Measurements from ENCODE around the gene FAM163B. TPM values are rescaled to one million over a fixed set of nuclear protein-coding genes. Genes with fewer than 3 reads are reported as not detected.

FAM163B gene
- total and polyA plus RNA-seq, 5 donors from 2014 or later, result not detected

DNA sequence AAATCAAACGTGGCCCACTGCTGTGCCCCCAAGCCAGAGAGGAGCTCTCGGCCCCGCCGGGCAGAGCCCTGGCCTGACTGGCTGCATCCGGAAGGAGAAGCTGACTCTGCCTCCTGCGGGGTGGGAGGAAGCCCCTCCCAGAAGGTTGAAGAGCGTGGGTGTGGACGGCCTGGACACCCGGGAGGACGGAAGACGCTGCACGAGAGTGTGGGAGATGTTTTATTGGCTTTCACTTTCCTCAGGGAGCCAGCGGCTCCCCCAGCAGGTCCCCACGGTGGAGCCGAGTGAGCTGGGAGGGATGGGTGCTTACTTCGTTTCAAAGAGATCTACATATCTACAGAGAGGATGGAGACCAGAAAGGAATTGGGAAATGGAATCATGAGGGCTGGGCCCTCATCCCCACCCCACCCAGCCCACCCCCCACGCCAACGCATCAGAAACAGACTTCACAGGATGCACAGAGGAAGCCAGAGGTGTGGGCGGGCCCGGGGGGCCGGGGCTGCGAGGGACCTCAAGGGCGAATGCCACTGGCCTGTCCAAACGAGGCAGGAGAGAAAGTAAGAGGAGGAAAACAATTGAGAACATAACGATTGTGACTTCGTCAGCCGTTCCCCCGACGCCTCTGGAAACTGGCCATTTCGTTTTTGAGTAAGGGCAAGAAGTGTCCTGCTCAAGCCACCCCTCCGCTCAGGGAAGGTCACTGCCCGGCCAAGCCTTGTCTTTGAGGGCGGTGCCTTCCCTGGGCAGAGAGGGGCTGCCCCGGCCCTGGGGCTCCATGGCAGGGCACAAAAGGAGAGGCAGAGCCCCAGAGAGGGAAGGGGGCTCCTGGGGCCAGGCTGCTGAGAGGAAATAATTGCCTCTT, 32.1 kb downstream of the FAM163B start:
- H3K27me3 Mint-ChIP-seq, result peaks cover 4% of the 10 kb centered on the region
- H3K4me1 Mint-ChIP-seq, result peaks cover 0 to 8% (median 0%) of the 10 kb centered on the region in 4 donors
- Histone ChIP-seq H3K36me3 (ENCODE audit: control insufficient read depth, insufficient read depth, low read length) (no peaks in the 10 kb centered on the region), H3K9me3 (ENCODE audit: control insufficient read depth in 2 of 2, low read length in 2 of 2) (no peaks in the 10 kb centered on the region), H3K27ac (ENCODE audit: insufficient read depth, low read length, poor library complexity, severe bottlenecking) (no peak overlapping the region), H3K27me3 (ENCODE audit: control insufficient read depth, insufficient read depth, low read length) (no peaks in the 10 kb centered on the region), H3K4me3 (ENCODE audit: low read depth, low read length) (no peak overlapping the region), H3K4me1 (ENCODE audit: control insufficient read depth, insufficient read depth, low read length, poor library complexity, severe bottlenecking) (no peaks in the 10 kb centered on the region)
- H3K27ac Mint-ChIP-seq, result no peak overlapping the region
- no peak overlapping the region for H3K4me3 Mint-ChIP-seq
- no peaks in the 10 kb centered on the region for H3K9me3 Mint-ChIP-seq
- DNase-seq (no peak), ATAC-seq (ENCODE audit: low read depth in 2 of 2) (no peak)
- H3K36me3 Mint-ChIP-seq, result no peaks in the 10 kb centered on the region

DNA sequence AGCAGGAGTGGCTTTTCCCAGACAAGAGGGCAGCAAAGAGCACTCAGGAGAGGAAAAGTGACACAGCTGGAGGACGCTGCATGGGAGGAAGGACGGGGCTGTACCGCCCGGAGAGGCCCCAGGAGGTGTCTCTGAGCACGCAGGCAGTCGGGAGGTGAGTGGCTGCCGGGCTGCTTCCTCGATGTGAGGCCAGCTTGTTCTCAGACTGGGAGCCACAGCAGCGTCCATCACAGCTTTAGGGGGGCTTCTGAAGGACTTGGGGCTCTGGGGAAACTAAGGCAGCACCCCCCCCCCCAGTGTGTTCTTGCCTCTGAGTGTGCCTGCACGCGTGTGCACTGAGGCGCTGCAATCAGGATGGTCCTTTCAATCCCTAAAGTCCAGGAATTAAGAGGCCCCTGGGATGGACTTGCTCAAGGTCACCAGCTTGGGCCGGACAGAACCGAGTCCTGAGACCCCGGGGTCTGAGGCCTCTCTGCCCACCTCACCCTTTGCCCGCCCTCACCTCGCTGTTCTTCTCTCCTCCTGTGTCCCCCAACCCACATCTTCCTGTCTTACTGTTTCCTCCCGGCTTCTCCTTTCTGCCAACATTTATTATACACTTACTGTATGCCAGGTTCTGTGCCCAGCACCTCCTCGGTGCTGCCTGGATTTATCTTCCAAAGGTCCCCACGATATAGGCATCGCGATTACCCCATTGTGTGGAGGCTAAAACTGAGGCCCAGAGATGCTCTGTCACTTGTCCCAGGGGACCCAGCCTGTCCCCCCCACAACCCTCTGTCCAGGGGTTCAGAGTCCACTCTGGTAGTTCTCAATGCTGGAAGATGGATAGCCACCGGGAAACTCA, 32.9 kb downstream of the FAM163B start:
- H3K27me3 ChIP-seq (ENCODE audit: control insufficient read depth, insufficient read depth, low read length), result no peaks in the 10 kb centered on the region
- H3K4me1 Mint-ChIP-seq, result peaks cover 0 to 8% (median 0%) of the 10 kb centered on the region in 4 donors
- H3K27ac Mint-ChIP-seq, result no peak overlapping the region

DNA sequence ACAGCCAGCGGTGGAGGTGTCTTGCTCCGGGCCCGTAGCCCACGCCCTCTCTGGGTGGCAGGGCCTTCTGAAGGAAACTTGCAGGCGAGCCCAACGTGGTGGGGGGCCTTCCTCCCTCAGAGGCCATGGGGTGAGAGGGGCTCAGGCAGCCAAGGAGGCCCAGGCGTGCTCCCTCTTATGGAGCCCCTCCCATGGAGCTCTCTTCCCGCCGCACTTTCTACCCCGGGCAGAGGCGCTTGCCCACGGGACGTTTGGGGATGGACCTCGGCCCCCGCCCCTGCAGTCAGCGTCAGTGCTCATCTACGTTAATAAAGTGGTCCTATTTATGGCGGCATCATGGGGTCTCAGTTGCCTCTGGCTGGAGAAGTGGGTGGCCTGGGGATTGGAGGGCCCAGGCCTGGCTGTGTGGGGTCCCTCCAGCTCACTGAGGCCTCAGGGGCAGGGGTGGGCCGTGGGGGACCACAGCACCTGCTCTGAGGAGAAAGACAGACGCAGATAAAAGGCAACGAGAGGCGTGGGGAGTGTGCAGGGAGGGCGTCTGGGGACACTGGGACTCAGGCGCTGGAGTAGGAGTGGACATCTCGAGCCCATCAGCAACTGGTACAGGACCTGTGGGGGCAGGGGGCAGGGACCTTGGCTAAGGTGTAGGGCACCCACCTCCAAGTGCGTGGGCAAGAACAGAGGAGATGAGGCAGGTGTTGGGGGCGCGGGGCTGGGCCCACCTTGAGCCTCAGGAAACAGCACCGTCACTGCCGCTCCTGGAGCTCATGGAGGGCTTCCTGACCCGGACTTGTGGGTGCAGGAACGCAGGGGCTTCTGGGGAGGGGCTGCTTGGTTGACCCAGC, 33.8 kb downstream of the FAM163B start:
- no peaks in the 10 kb centered on the region for H3K36me3 Mint-ChIP-seq
- ATAC-seq (ENCODE audit: low read depth in 2 of 2) (no peak), DNase-seq (no peak)
- Histone ChIP-seq H3K4me1 (ENCODE audit: control insufficient read depth, insufficient read depth, low read length, poor library complexity, severe bottlenecking) (no peaks in the 10 kb centered on the region), H3K27me3 (ENCODE audit: control insufficient read depth, insufficient read depth, low read length) (no peaks in the 10 kb centered on the region), H3K9me3 (ENCODE audit: control insufficient read depth in 2 of 2, low read length in 2 of 2) (no peaks in the 10 kb centered on the region), H3K4me3 (ENCODE audit: low read depth, low read length) (no peak overlapping the region), H3K36me3 (ENCODE audit: control insufficient read depth, insufficient read depth, low read length) (no peaks in the 10 kb centered on the region), H3K27ac (ENCODE audit: insufficient read depth, low read length, poor library complexity, severe bottlenecking) (no peak overlapping the region)
- H3K4me1 Mint-ChIP-seq, result peaks cover 0 to 8% (median 0%) of the 10 kb centered on the region in 4 donors
- no peak overlapping the region for H3K4me3 Mint-ChIP-seq
- H3K9me3 Mint-ChIP-seq, result no peaks in the 10 kb centered on the region
- no peak overlapping the region for H3K27ac Mint-ChIP-seq
- peaks cover under 1% of the 10 kb centered on the region for H3K27me3 Mint-ChIP-seq

More for the DNA sequence above, 32.9 kb downstream of the FAM163B start:
- Histone ChIP-seq H3K36me3 (ENCODE audit: control insufficient read depth, insufficient read depth, low read length) (no peaks in the 10 kb centered on the region), H3K9me3 (ENCODE audit: control insufficient read depth in 2 of 2, low read length in 2 of 2) (no peaks in the 10 kb centered on the region), H3K4me1 (ENCODE audit: control insufficient read depth, insufficient read depth, low read length, poor library complexity, severe bottlenecking) (no peaks in the 10 kb centered on the region), H3K4me3 (ENCODE audit: low read depth, low read length) (no peak overlapping the region), H3K27ac (ENCODE audit: insufficient read depth, low read length, poor library complexity, severe bottlenecking) (no peak overlapping the region)
- Mint-ChIP-seq H3K4me3 (no peak overlapping the region), H3K36me3 (no peaks in the 10 kb centered on the region), H3K9me3 (no peaks in the 10 kb centered on the region), H3K27me3 (peaks cover 4% of the 10 kb centered on the region)
- ATAC-seq (ENCODE audit: low read depth in 2 of 2) (no peak), DNase-seq (no peak)

DNA sequence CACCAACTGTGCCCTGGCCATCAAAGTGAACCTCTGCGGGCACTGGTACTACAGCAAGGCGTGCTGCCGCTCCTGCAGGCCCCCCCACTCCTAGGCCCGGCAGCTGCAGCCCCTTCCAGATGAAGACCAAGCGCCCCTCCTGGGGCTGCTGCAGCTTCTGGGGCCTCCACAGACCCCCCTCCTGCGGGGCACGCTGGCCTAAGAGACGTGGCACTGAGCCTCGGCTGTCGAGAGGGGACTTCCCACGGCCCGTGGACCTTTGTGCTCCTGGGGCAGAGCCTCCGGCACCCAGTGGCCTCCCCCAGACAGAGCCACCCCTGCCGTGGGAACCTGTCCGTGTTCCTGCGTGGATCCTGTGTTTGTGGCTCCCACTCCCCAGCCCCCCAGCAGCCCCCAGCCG, 34.4 kb downstream of the FAM163B start:
- H3K36me3 ChIP-seq (ENCODE audit: control insufficient read depth, insufficient read depth, low read length), result no peaks in the 10 kb centered on the region
- H3K36me3 Mint-ChIP-seq, result no peaks in the 10 kb centered on the region
- H3K4me1 ChIP-seq (ENCODE audit: control insufficient read depth, insufficient read depth, low read length, poor library complexity, severe bottlenecking), result no peaks in the 10 kb centered on the region
- H3K4me3 ChIP-seq (ENCODE audit: low read depth, low read length), result no peak overlapping the region
- no peak overlapping the region for H3K27ac ChIP-seq (ENCODE audit: insufficient read depth, low read length, poor library complexity, severe bottlenecking)
- no peaks in the 10 kb centered on the region for H3K27me3 ChIP-seq (ENCODE audit: control insufficient read depth, insufficient read depth, low read length)
- peaks cover 0 to 8% (median 0%) of the 10 kb centered on the region in 4 donors for H3K4me1 Mint-ChIP-seq
- H3K27me3 Mint-ChIP-seq, result no peaks in the 10 kb centered on the region
- H3K9me3 Mint-ChIP-seq, result no peaks in the 10 kb centered on the region
- no peak overlapping the region for H3K27ac Mint-ChIP-seq
- ATAC-seq (ENCODE audit: low read depth in 2 of 2) (no peak), DNase-seq (no peak)
- H3K4me3 Mint-ChIP-seq, result no peak overlapping the region
- no peaks in the 10 kb centered on the region for H3K9me3 ChIP-seq (ENCODE audit: control insufficient read depth in 2 of 2, low read length in 2 of 2)

DNA sequence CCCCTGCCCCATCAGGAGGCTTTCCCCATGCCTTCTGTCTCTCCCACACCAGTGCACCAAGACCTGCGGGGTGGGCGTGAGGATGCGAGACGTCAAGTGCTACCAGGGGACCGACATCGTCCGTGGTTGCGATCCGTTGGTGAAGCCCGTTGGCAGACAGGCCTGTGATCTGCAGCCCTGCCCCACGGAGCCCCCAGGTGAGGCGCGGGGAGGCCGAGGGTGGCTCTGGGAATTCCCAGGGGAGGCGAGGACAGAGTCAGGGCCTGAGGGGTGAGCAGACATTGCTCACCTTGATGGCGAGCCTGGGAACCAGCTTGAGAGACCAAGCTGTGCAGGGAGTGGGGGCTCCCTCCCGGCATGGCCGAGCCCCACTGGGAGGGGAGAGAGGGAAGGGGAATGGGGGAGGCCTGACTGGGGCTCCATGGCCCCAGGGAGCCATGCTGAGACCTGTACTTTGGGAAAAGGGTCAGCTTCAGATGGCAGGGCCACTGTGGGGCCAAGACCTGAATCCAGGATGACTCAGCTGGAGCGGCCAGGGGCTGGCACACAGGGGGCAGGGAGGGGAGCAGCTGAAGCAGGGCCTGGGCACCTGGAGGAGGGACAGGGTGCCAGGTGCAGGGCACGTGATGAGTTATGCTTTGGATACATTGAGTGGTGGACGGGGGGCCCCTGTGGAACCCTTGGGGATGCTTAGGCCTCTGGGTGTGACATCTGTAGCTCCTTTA, 35.2 kb downstream of the FAM163B start:
- Mint-ChIP-seq H3K27ac (no peak overlapping the region), H3K4me1 (peaks cover 0 to 8% (median 0%) of the 10 kb centered on the region in 4 donors), H3K36me3 (no peaks in the 10 kb centered on the region), H3K9me3 (no peaks in the 10 kb centered on the region), H3K4me3 (no peak overlapping the region), H3K27me3 (no peaks in the 10 kb centered on the region)
- no peak for DNase-seq
- Histone ChIP-seq H3K9me3 (ENCODE audit: control insufficient read depth in 2 of 2, low read length in 2 of 2) (no peaks in the 10 kb centered on the region), H3K27ac (ENCODE audit: insufficient read depth, low read length, poor library complexity, severe bottlenecking) (no peak overlapping the region), H3K4me3 (ENCODE audit: low read depth, low read length) (no peak overlapping the region), H3K4me1 (ENCODE audit: control insufficient read depth, insufficient read depth, low read length, poor library complexity, severe bottlenecking) (no peaks in the 10 kb centered on the region), H3K27me3 (ENCODE audit: control insufficient read depth, insufficient read depth, low read length) (no peaks in the 10 kb centered on the region), H3K36me3 (ENCODE audit: control insufficient read depth, insufficient read depth, low read length) (no peaks in the 10 kb centered on the region)
- no peak for ATAC-seq (ENCODE audit: low read depth in 2 of 2)

DNA sequence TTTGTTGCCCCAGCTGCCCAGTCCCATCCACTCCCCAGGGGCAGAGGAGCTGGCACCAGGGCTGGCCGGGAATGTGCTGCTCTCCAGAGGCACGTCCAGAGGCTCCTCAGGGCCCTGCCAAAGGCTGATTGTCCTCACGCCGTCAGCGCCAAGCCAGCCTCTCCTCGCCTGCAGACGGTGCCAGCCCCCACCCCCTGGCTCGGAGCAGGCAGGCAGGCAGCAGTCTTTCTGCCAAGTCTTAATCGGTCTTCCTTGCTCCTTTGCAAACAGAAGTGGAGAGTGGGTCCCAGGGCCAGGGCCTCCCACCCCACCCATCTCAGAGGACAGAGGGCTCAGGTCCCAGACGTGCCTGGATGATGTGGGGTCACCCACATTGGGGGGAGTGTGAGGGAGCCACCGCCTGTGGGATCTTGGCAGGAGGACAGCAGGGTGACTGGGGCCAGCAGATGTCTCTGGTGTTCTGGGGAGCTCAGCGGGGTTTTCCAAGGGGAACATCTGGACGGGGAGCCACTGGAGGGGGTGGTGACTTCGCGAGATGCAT, 36.3 kb downstream of the FAM163B start:
- ATAC-seq (ENCODE audit: low read depth in 2 of 2), result no peak
- Histone ChIP-seq H3K4me1 (ENCODE audit: control insufficient read depth, insufficient read depth, low read length, poor library complexity, severe bottlenecking) (no peaks in the 10 kb centered on the region), H3K9me3 (ENCODE audit: control insufficient read depth in 2 of 2, low read length in 2 of 2) (no peaks in the 10 kb centered on the region), H3K4me3 (ENCODE audit: low read depth, low read length) (no peak overlapping the region), H3K27ac (ENCODE audit: insufficient read depth, low read length, poor library complexity, severe bottlenecking) (no peak overlapping the region), H3K36me3 (ENCODE audit: control insufficient read depth, insufficient read depth, low read length) (no peaks in the 10 kb centered on the region), H3K27me3 (ENCODE audit: control insufficient read depth, insufficient read depth, low read length) (no peaks in the 10 kb centered on the region)
- Mint-ChIP-seq H3K4me1 (peaks cover 0 to 8% (median 0%) of the 10 kb centered on the region in 4 donors), H3K9me3 (no peaks in the 10 kb centered on the region), H3K4me3 (no peak overlapping the region), H3K27ac (no peak overlapping the region), H3K36me3 (no peaks in the 10 kb centered on the region), H3K27me3 (no peaks in the 10 kb centered on the region)
- DNase-seq, result no peak

Measured in CD4-positive, CD25-positive, alpha-beta regulatory T cell (primary cell).